Retinal pigment epithelial cell (primary cell): ENCODE results near the gene PROB1.

Source experiments
- DNase-seq: peaks from one replicate; pipeline ENCODE4 v3.0.0-alpha.2; 2010; ENCODE audit warnings: low read depth
- H3K4me3 ChIP-seq: 2 replicates; pipeline ENCODE4 v1.5.1; 2011; ENCODE audit warnings: mild to moderate bottlenecking, low read length, control low read depth, moderate library complexity
- CTCF ChIP-seq: conservative IDR thresholded peaks from 2 replicates; pipeline ENCODE4 v1.5.1; 2011; ENCODE audit warnings: low read depth, low read length, control low read depth, inconsistent platforms

PROB1 gene

DNA sequence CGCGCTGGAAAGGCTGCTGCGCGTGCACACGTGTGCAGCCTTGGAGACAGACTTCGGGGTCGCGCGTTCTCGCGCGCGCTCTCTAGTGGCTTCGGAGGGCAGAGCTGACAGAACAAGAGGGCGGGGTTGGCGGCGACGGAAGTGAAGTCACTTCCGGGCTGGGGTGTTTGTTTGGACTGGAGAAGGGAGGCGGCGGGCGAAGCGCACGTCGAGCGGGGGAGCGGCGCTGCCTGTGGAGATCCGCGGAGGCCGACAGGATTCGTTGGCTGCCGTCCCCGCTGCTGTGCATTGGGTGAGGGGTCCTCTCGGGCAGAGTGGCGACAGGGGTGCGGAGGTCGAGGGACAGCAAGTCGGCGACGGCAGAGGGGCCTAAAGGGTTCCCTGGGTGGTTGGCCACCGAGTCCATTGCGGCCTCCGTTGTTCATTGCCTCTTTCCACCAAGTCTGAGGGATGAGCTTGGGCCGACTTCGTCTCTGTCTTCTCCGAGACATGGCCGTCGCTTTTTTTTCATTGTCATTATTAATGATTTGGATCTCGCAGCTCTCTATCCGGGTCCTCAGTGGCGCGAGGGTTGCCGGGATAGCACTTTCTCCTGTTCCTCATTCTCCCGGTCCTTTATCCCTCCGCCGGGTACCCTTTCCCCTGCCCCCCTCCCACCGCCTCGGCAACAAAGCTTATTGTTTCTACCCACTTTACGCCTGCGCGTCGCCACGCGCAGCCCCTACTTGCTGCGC, 53.0 kb downstream of the PROB1 start, which contains the start of gene PAIP2:
Gene PAIP2, plus strand, starts transcription at position 166 of the 734 bp plus-strand sequence. CDS start 21,931 bp downstream, outside the sequence.
- TF ChIP-seq CTCF, result peak; percentile 73
- peak within 1 kb of the TSS; percentile 97 for H3K4me3 ChIP-seq
- peak; percentile 92 for DNase-seq

DNA sequence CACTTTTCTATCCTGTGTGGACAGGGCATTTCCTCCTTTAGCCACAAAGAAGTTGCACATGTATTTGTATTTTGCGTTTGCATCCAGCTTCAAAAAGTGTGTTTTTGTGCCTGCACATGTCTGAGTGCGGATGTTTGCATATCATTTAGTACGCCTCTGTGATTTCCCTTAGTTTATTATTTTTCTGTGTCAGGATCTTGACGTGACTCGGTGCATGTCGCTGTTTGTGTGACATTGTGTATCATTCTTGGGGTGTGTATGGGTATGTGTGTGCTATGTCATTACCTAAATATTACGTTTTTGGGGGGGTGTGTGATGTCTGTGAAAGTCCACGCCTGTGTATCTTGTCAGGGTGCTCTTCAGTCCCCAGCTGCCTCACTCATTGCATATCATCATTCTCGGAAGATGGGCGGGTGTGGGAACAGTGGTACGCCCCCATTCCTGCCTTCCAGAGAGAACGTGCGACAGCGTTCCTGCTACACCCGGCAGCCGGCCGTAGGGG, 53.7 kb downstream of the PROB1 start:
- no peak for DNase-seq
- no peak for TF ChIP-seq CTCF
- peak overlapping the region; percentile 97 for H3K4me3 ChIP-seq
